Measurements from ENCODE around the gene SERPINA4. TPM values are rescaled to one million over a fixed set of nuclear protein-coding genes. Genes with fewer than 3 reads are reported as not detected.

SERPINA4 gene
- total and polyA plus RNA-seq, 8 donors, result 51.5 to 119 (median 64.4) TPM

- no peak for FAIRE-seq
- H3K27me3 ChIP-seq, result no peaks in the 10 kb centered on the region
- H3K9me3 ChIP-seq, result no peaks in the 10 kb centered on the region
- no peaks in the 10 kb centered on the region for H3K36me3 ChIP-seq
- no peak overlapping the region for H3K27ac ChIP-seq
- WGBS, 2 donors, result 100% methylated on average over 1 of the region's 1 CpG
- ATAC-seq, result no peak
- DNase-seq, result no peak
- no peak for TF ChIP-seq CTCF (IDR thresholded peaks at IDR 0.05)
- H3K4me1 ChIP-seq, result peaks cover 5 to 10% (median 7%) of the 10 kb centered on the region in 3 donors
- H3K4me3 ChIP-seq, result no peak overlapping the region
- intact Hi-C loops (cut with DNase I), result no loop called here
These were observed 3.9 kb upstream of the SERPINA4 start for GRCh38 chr14:94557327-94557726.

GRCh38 chr14:94558842-94559241, 2.4 kb upstream of the SERPINA4 start:
- peaks cover 5 to 23% (median 7%) of the 10 kb centered on the region in 3 donors for H3K4me1 ChIP-seq
- no peak for ATAC-seq
- TF ChIP-seq CTCF (IDR thresholded peaks at IDR 0.05), result no peak
- no peak for FAIRE-seq
- H3K27me3 ChIP-seq, result no peaks in the 10 kb centered on the region
- no peak overlapping the region for H3K4me3 ChIP-seq
- no peaks in the 10 kb centered on the region for H3K36me3 ChIP-seq
- 93 to 95% methylated on average over 2 of the region's 2 CpGs for WGBS, 2 donors
- intact Hi-C loops (cut with DNase I), result no loop called here
- H3K27ac ChIP-seq, result no peak overlapping the region
- peak in 1 of 6 donors; percentile 5 for DNase-seq
- no peaks in the 10 kb centered on the region for H3K9me3 ChIP-seq

GRCh38 chr14:94559638-94560290, 1.5 kb upstream of the SERPINA4 start:
- intact Hi-C loops (cut with DNase I), result no loop called here
- Histone ChIP-seq H3K4me1 (peaks cover 5 to 30% (median 17%) of the 10 kb centered on the region in 3 donors), H3K4me3 (no peak overlapping the region), H3K27me3 (no peaks in the 10 kb centered on the region), H3K36me3 (no peaks in the 10 kb centered on the region), H3K9me3 (no peaks in the 10 kb centered on the region), H3K27ac (no peak overlapping the region)
- 74 to 81% methylated on average over 9 of the region's 9 CpGs for WGBS, 2 donors
- FAIRE-seq (no peak), ATAC-seq (no peak), DNase-seq (peak in 2 of 6 donors; percentile 9)
- no peak for TF ChIP-seq CTCF (IDR thresholded peaks at IDR 0.05)

GRCh38 chr14:94560291-94560665, 964 bp upstream of the SERPINA4 start:
- H3K27ac ChIP-seq, result no peak overlapping the region
- no peaks in the 10 kb centered on the region for H3K27me3 ChIP-seq
- no peak overlapping the region for H3K4me3 ChIP-seq
- no peaks in the 10 kb centered on the region for H3K9me3 ChIP-seq
- no peak for TF ChIP-seq CTCF (IDR thresholded peaks at IDR 0.05)
- FAIRE-seq (no peak), ATAC-seq (no peak), DNase-seq (peak in 2 of 6 donors; percentile 9 to 10)
- H3K36me3 ChIP-seq, result no peaks in the 10 kb centered on the region
- peaks cover 5 to 35% (median 17%) of the 10 kb centered on the region in 3 donors for H3K4me1 ChIP-seq
- intact Hi-C loops (cut with DNase I), result no loop called here
- 75 to 76% methylated on average over 3 of the region's 3 CpGs for WGBS, 2 donors

- no peaks in the 10 kb centered on the region for H3K9me3 ChIP-seq
- 25 to 32% methylated on average over 7 of the region's 7 CpGs for WGBS, 2 donors
- no peaks in the 10 kb centered on the region for H3K27me3 ChIP-seq
- no peak for TF ChIP-seq CTCF (IDR thresholded peaks at IDR 0.05)
- peak overlapping the region; percentile 19 to 52 (median 30) for H3K4me3 ChIP-seq
- FAIRE-seq (no peak), ATAC-seq (peak; percentile 26 to 61 (median 52)), DNase-seq (peak in 3 of 6 donors; percentile 15 to 32 (median 27))
- peak overlapping the region; percentile 61 to 85 (median 72) for H3K27ac ChIP-seq
- H3K4me1 ChIP-seq, result peaks cover 5 to 36% (median 17%) of the 10 kb centered on the region in 3 donors
- no peaks in the 10 kb centered on the region for H3K36me3 ChIP-seq
- intact Hi-C loops (cut with DNase I), result no loop called here
These were observed 391 bp downstream of the SERPINA4 start for GRCh38 chr14:94561656-94562010.
